HFF-Myc (cell line): ENCODE measurements around the gene CWH43.
"Not testable (repeated sequence)": the region's sequence is repeated elsewhere in the genome, so short reads cannot be mapped to it uniquely, and the experiment has no call there.

ENCODE experiments used
- DNase-seq: peaks from one replicate; pipeline ENCODE4 v3.0.0-alpha.2; 2011; ENCODE audit warnings: low read depth; ENCODE audit errors: extremely low read depth
- H3K4me3 ChIP-seq: replicated peaks from 2 replicates; pipeline ENCODE4 v1.5.1; 2011; ENCODE audit warnings: low read depth, mild to moderate bottlenecking, control low read depth, low read length
- CTCF ChIP-seq: IDR thresholded peaks from 2 replicates; pipeline ENCODE4 v1.5.1; 2012; ENCODE audit warnings: mild to moderate bottlenecking, low read depth, low read length, control low read depth; ENCODE audit errors: missing control alignments

The CWH43 gene

DNA sequence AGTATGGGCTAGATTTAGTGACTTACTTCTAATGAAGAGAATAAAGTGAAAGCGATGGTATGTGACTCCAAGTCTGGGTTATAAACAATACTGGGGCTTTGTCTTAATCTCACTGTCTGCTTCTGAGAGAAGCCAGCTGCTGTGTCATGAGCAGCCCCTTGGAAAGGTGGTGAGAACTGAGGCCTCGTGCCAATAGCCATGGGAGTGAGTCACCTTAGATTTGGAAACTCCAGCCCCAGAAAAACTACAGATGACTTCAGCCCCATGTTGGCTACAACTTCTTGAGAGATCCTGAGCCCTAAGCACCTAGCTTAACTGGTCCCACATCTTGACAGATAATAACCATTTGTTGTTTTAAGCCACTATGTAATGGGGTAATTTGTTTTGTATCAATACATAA lies 77.6 kb downstream of the CWH43 start:
- no peak for TF ChIP-seq CTCF
- no peak overlapping the region for H3K4me3 ChIP-seq
- DNase-seq = no peak

DNA sequence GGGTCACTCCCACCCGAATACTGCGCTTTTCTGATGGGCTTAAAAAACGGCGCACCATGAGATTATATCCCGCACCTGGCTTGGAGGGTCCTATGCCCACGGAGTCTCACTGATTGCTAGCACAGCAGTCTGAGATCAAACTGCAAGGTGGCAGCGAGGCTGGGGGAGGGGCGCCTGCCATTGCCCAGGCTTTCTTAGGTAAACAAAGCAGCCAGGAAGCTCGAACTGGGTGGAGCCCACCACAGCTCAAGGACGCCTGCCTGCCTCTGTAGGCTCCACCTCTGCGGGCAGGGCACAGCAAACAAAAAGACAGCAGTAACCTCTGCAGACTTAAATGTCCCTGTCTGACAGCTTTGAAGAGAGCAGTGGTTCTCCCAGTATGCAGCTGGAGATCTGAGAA lies 86.1 kb downstream of the CWH43 start:
- not testable (repeated sequence) for H3K4me3 ChIP-seq, DNase-seq

DNA sequence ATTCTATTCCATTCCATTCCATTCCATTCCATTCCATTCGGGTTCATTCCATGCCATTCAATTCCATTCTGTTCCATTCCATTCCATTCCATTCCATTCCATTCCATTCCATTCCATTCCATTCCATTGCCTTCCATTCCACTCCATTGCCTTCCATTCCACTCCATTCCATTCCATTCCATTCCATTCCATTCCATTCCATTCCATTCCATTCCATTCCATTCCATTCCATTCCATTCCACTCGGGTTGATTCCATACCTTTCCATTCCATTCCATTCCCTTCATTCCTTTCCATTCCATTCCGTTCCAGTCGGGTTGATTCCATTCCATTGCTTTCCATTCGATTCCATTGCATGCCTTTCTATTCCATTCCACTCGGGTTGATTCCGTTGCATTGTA lies 105.8 kb downstream of the CWH43 start:
- DNase-seq = not testable (repeated sequence)

DNA sequence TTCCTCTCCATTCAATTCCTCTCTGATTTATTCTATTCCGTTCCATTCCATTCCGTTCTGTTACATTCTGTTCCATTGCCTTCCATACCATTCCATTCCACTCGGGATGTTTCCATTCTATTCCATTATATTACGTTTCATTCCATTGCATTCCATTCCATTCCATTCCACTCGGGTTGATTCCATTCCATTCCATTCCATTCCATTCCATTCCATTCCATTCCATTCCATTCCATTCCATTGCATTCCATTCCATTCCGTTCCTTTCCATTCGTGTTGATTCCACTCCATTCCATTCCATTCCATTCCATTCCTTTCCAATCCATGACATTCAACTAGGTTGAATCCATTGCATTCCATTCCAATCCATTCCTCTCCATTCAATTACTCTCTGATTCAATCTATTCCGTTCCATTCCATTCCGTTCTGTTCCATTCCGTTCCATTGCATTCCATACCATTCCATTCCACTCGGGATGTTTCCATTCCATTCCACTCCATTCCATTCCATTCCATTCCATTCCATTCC lies 106.6 kb downstream of the CWH43 start:
- not testable (repeated sequence) for DNase-seq, H3K4me3 ChIP-seq

More for the DNA sequence above, 105.8 kb downstream of the CWH43 start:
- not testable (repeated sequence) for H3K4me3 ChIP-seq

GRCh38 chr4:49096215-49096614 lies 110.1 kb downstream of the CWH43 start:
- DNase-seq, H3K4me3 ChIP-seq: not testable (repeated sequence)

DNA sequence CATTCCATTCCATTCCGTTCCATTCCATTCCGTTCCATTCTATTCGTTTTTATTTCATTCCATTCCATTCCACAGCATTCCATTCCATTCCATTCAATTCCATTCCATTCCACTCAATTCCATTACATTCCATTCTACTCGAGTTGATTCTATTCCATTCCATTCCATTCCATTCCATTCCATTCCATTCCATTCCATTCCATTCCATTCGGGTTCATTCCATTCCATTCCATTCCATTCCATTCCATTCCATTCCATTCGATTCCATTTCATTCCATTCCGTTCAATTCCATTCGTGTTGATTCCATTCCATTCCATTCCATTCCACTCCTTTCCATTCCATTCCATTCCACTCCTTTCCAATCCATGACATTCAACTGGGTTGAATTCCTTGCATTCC lies 110.6 kb downstream of the CWH43 start:
- not testable (repeated sequence) for H3K4me3 ChIP-seq, DNase-seq

DNA sequence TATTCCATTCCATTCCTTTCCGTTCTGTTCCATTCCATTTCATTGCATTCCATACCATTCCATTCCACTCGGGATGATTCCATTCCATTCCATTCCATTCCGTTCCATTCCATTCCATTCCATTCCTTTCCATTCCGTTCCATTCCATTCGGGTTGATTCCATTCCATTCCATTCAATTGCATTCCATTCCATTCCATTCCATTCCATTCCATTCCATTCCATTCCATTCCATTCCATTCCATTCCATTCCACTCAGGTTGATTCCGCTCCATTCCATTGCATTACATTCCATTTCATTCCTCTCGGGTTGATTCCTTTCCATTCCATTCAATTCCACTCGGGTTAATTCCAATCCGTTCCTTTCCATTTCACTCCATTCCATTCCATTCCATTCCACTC lies 111.0 kb downstream of the CWH43 start:
- DNase-seq, H3K4me3 ChIP-seq: not testable (repeated sequence)

DNA sequence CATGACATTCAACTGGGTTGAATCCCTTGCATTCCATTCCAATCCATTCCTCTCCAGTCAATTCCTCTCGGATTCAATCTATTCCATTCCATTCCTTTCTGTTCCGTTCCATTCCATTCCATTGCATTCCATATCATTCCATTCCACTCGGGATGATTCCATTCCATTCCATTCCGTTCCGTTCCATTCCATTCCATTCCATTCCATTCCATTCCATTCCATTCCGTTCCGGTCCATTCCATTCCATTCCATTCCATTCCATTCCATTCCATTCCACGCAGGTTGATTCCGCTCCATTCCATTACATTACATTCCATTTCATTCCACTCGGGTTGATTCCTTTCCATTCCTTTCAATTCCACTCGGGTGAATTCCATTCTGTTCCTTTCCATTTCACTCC lies 111.4 kb downstream of the CWH43 start:
- DNase-seq, H3K4me3 ChIP-seq: not testable (repeated sequence)

- not testable (repeated sequence) for H3K4me3 ChIP-seq, DNase-seq
These were observed 112.1 kb downstream of the CWH43 start for GRCh38 chr4:49098034-49098759.

DNA sequence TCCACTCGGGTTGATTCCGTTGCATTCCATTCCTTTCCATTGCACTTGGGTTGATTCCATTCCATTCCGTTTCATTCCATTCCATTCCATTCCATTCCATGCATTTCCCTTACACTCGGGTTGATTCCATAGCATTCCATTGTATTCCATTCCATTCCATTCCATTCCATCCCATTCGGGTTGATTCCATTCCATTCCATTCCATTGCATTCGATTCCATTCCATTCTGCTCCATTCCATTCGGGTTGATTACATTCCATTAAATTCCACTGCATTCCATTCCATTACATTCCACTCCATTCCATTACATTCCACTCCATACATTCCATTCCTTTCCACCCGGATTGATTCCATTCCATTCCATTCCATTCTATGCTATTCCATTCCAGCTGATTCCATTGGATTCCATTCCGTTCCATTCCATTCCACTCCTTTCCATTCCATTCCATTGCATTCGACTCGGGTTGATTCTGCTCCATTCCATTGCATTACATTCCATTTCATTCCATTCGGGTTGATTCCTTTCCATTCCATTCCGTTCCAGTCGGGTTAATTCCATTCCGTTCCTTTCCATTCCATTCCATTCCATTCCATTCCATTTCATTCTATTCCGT lies 113.9 kb downstream of the CWH43 start:
- not testable (repeated sequence) for DNase-seq, H3K4me3 ChIP-seq

GRCh38 chr4:49102344-49102898 lies 116.3 kb downstream of the CWH43 start:
- not testable (repeated sequence) for DNase-seq, H3K4me3 ChIP-seq

- DNase-seq, H3K4me3 ChIP-seq: not testable (repeated sequence)
These were observed 117.5 kb downstream of the CWH43 start for GRCh38 chr4:49103436-49104136.

DNA sequence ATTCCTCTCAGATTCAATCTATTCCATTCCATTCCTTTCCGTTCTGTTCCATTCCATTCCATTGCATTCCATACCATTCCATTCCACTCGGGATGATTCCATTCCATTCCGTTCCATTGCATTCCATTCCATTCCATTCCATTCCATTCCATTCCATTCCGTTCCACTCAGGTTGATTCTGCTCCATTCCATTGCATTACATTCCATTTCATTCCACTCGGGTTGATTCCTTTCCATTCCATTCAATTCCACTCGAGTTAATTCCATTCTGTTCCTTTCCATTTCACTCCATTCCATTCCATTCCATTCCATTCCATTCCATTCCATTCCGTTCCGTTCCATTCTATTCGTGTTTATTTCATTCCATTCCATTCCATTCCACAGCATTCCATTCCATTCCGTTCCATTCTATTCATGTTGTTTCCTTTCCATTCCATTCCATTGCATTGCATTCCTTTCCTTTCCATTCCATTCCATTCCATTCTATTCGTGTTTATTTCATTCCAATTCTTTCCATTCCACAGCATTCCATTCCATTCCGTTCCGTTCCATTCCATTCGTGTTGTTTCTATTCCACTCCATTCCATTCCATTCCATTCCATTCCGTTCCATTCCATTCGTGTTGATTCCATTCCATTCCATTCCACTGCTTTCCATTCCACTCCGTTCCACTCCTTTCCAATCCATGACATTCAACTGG lies 118.3 kb downstream of the CWH43 start:
- not testable (repeated sequence) for DNase-seq, H3K4me3 ChIP-seq

DNA sequence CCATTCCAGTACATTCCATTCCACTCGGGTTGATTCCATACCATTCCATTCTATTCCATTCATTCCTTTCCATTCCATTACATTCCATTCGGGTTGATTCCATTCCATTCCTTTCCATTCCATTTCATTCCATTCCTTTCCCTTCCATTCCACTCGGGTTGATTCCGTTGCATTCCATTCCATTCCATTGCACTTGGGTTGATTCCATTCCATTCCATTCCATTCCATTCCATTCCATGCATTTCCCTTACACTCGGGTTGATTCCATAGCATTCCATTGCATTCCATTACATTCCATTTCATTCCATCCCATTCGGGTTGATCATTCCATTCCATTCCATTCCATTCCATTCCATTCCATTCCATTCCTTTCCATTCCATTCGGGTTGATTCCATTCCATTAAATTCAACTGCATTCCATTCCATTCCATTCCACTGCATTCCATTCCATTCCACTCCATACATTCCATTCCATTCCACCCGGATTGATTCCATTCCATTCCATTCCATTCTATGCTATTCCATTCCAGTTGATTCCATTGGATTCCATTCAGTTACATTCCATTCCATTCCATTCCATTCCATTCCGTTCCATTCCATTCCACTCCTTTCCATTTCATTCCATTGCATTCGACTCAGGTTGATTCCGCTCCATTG lies 119.3 kb downstream of the CWH43 start:
- not testable (repeated sequence) for H3K4me3 ChIP-seq, DNase-seq

DNA sequence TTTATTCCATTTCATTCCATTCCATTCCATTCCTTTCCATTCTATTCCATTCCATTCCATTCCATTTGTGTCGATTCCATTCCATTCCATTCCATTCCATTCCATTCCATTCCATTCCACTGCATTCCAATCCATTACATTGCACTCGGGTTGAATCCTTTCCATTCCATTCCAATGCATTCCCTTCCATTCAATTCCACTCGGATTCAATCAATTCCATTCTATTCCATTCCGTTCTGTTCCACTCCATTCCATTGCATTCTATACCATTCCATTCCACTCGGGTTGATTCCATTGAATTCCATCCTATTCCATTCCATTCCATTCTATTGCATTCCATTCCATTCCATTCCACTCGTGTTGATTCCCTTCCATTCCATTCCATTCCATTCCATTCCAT lies 121.2 kb downstream of the CWH43 start:
- DNase-seq, H3K4me3 ChIP-seq: not testable (repeated sequence)
